DND-41 (cell line): ENCODE data around the gene HMCN2.

ENCODE experiments used
- EZH2 ChIP-seq: IDR thresholded peaks from 3 replicates; pipeline ENCODE4 v1.6.1; 2012; ENCODE audit warnings: borderline replicate concordance, low read depth, mild to moderate bottlenecking, moderate library complexity, low read length, inconsistent platforms; ENCODE audit not compliant: severe bottlenecking
- TF ChIP-seq, protein P1 (sequence below): IDR thresholded peaks from 2 replicates; pipeline ENCODE4 v1.5.1; 2012; ENCODE audit warnings: borderline replicate concordance, low read length, moderate library complexity, mild to moderate bottlenecking; ENCODE audit not compliant: poor library complexity, severe bottlenecking; ENCODE audit errors: extremely low read depth

DNA sequence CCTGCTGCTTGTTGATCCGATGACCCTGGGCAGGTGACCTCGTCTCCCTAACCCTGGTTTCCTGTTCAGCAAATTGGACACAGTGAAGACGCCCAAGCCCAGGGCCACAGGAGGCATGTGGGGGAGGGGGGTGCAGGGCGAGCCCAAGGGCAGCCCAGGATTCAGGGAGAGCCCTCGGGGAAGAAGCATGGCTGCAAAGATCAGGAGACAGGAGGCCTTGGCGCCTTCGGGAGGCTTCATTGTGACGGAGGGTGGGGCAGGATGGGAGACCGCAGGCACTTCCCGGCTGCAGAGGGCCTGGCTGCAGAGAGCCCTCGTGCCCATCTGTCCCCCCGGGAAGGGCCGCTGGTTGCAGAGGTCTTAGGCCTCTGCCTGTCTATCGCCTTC is 185.4 kb downstream of the HMCN2 start:
- TF ChIP-seq, protein P1, sequence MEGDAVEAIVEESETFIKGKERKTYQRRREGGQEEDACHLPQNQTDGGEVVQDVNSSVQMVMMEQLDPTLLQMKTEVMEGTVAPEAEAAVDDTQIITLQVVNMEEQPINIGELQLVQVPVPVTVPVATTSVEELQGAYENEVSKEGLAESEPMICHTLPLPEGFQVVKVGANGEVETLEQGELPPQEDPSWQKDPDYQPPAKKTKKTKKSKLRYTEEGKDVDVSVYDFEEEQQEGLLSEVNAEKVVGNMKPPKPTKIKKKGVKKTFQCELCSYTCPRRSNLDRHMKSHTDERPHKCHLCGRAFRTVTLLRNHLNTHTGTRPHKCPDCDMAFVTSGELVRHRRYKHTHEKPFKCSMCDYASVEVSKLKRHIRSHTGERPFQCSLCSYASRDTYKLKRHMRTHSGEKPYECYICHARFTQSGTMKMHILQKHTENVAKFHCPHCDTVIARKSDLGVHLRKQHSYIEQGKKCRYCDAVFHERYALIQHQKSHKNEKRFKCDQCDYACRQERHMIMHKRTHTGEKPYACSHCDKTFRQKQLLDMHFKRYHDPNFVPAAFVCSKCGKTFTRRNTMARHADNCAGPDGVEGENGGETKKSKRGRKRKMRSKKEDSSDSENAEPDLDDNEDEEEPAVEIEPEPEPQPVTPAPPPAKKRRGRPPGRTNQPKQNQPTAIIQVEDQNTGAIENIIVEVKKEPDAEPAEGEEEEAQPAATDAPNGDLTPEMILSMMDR: no peak
- no peak for TF ChIP-seq EZH2
